NB4 (cell line): ENCODE results near the gene CTF1.
"Not testable (repeated sequence)": the region's sequence is repeated elsewhere in the genome, so short reads cannot be mapped to it uniquely, and the experiment has no call there.

Source experiments
- DNase-seq: peaks from one replicate; pipeline ENCODE4 v3.0.0; 2010; ENCODE audit warnings: low read depth
- H3K4me3 ChIP-seq: one replicate; pipeline ENCODE4 v1.5.1; 2011; ENCODE audit warnings: mild to moderate bottlenecking, low read depth, low read length, moderate library complexity
- MYC ChIP-seq: IDR thresholded peaks from 2 replicates; pipeline ENCODE4 v1.6.1; 2011; ENCODE audit warnings: low read depth, low read length
- POLR2A ChIP-seq: IDR thresholded peaks from 2 replicates; pipeline ENCODE4 v1.6.1; 2011; ENCODE audit warnings: mild to moderate bottlenecking; ENCODE audit not compliant: insufficient read length; ENCODE audit errors: extremely low read depth
- TF ChIP-seq, protein P1 (sequence below): IDR thresholded peaks from one replicate; pipeline ENCODE4 v1.5.1; 2012; ENCODE audit warnings: low read depth, low read length
- TF ChIP-seq, protein P2 (sequence below): IDR thresholded peaks from 2 replicates; pipeline ENCODE4 v1.6.1; 2011; ENCODE audit warnings: low read depth, low read length

CTF1 gene

DNA sequence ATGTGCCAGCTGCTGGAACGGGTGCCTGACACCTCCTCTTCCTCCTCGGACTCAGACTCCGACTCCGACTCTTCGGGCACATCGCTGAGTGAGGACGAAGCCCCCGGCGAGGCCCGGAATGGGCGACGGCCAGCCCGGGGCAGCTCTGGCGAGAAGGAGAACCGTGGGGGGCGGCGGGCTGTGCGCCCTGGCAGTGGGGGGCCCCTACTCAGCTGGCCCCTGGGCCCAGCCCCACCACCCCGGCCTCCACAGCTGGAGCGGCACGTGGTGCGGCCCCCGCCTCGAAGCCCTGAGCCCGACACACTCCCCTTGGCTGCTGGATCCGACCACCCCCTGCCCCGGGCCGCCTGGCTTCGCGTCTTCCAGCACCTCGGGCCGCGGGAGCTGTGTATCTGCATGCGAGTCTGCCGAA is 33.8 kb downstream of the CTF1 start:
- no peak overlapping the region for H3K4me3 ChIP-seq
- no peak for DNase-seq
- TF ChIP-seq POLR2A = no peak
- no peak for TF ChIP-seq MYC
- TF ChIP-seq, protein P1, sequence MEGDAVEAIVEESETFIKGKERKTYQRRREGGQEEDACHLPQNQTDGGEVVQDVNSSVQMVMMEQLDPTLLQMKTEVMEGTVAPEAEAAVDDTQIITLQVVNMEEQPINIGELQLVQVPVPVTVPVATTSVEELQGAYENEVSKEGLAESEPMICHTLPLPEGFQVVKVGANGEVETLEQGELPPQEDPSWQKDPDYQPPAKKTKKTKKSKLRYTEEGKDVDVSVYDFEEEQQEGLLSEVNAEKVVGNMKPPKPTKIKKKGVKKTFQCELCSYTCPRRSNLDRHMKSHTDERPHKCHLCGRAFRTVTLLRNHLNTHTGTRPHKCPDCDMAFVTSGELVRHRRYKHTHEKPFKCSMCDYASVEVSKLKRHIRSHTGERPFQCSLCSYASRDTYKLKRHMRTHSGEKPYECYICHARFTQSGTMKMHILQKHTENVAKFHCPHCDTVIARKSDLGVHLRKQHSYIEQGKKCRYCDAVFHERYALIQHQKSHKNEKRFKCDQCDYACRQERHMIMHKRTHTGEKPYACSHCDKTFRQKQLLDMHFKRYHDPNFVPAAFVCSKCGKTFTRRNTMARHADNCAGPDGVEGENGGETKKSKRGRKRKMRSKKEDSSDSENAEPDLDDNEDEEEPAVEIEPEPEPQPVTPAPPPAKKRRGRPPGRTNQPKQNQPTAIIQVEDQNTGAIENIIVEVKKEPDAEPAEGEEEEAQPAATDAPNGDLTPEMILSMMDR = no peak
- TF ChIP-seq, protein P2, sequence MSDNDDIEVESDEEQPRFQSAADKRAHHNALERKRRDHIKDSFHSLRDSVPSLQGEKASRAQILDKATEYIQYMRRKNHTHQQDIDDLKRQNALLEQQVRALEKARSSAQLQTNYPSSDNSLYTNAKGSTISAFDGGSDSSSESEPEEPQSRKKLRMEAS = no peak

DNA sequence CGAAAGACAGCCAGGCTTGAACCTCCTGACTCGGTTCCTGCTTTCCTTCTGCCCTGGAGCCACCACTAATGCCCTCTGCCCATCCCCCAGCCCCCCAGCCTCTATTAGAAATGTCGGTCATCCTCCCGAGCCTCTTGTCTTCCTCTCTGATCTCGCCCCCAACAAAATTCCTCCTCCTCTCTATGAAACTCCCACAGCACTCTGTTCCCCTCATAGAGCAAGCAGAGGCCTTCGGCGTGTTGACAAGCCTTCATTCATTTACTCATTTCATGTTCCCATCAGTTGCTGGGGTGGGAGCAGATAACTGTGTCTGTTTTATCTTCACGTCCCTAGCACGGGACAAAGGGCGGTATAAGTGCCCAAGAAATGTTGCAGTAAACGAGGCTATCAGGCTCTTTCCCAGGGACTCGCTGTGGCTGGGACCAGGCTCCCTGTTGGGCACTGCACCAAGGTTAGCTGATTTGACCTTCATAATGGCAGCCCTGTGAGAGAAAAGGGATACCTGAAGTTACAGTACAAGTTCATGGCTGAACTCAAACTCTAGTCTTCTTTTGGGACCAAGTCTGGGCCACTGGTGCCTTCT is 34.7 kb downstream of the CTF1 start:
- TF ChIP-seq MYC = no peak
- TF ChIP-seq, protein P2 = no peak
- TF ChIP-seq POLR2A = no peak
- TF ChIP-seq, protein P1 = no peak
- H3K4me3 ChIP-seq = no peak overlapping the region
- no peak for DNase-seq

DNA sequence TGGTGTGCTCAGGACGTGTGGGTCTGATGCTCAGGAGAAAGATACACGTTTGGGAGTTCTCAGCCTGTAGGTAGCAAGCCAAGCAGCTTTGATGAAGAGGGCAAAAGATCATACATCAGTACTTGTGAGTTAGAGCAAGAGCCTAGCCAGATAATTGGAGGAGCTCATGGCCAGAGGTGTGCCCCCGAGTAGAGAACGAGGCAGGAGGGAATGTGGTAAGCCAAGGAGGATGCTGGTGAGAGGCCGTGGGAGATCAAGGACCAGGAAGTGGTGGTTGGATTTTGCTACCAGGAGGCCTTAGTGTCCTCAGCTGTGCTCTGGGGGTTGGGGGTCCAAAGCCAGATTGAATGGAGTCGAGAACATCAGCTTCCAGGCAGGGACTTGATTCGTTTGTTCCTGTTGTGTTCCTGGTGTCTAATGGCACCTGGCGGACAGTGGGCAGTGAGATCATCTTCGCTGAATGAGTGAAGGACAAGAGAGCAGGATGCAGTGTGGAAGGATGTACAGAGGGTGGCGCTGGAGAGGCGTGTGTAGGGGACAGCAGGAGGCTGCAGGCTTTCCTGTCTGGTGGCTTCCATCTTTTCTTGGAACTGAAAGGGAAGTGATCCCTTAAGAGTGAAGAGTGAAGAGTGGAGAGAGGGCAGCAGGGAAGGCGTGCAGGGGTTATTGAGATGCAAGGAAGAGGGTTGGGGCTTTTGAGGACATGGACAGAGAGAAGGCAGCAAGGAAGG is 38.6 kb downstream of the CTF1 start:
- no peak for TF ChIP-seq POLR2A
- TF ChIP-seq MYC = no peak
- TF ChIP-seq, protein P2 = peak; percentile 36; the same call in 1 of the 2 replicates
- TF ChIP-seq, protein P1 = peak; percentile 73
- no peak overlapping the region for H3K4me3 ChIP-seq
- peak; percentile 71 for DNase-seq

DNA sequence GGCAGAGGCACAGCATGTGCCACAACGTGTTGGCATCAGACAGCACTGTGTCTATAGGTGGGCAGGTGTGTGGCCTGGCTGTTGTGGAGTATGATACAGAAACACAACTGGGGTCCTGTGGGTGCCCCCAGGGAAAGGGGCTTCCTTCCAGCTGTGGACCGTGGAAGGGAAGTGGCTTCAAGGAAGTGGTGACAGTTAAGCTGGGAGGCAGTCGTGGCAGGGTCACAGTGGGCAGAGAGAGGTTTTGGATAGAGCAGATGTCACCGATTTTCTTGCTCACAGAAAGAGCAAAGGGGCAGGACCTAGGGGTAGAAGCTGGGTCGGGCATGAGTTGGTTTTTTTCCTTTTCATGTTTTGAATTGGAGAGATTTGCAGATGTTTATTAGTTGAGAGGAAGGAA is 41.3 kb downstream of the CTF1 start:
- TF ChIP-seq MYC (no peak), POLR2A (no peak)
- TF ChIP-seq, protein P2 = no peak
- TF ChIP-seq, protein P1 = no peak
- H3K4me3 ChIP-seq = no peak overlapping the region
- no peak for DNase-seq

DNA sequence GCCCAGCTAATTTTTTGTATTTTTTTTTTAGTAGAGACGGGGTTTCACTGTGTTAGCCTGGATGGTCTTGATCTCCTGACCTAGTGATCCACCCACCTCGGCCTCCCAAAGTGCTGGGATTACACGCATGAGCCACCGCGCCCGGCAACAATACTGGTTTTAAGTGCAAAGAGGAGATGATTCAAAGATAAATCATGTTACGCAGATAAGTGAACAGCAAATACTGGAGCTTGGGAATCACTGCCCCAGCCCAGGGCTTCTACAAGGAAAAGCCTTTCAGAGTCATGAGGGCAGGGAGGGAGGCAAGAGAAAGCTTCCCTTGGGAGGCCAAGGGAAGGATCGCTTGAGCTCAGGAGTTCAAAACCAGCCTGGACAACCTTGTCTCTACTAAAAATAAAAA is 43.2 kb downstream of the CTF1 start:
- not testable (repeated sequence) for H3K4me3 ChIP-seq, DNase-seq

DNA sequence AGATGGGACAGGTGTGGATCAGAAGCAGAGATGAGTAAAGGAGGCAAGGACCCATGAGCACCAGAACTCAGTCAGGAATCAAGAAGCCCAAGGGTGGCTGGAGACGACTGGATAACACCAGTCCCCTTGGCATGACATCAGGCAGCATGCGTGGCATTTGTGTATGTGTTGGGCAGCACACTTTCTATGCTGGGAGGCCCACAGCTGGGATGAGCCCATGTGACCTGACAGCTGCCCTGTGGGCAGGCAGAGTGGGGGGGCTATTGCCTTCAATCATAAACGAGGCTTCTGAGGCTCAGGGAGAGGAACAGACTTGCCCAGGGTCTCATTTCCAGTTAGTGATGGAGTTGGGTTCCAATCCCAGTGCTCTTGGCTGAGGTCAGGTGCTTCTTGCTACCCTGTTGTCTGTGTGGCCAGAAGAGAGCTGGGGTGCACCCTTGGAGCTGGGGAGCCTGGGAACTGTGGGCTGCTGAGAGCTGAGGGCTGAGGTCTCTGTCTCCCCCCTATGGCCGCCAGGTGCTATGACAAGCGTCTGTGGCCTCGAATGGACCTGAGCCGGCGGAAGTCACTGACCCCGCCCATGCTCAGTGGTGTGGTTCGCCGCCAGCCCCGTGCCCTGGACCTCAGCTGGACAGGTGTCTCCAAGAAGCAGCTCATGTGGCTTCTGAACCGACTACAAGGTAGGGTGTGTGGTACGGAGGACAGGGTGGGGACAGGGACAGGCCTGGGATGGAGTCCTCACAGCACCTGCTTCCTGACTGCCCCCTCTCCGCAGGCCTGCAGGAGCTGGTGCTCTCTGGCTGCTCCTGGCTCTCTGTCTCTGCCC is 45.4 kb downstream of the CTF1 start:
- TF ChIP-seq, protein P1 = peak; percentile 84
- TF ChIP-seq, protein P2 = peak; percentile 28
- TF ChIP-seq MYC = no peak
- H3K4me3 ChIP-seq = no peak overlapping the region
- peak; percentile 77 for DNase-seq
